H1 (cell line): ENCODE data around the gene PLA2R1. TPM values are rescaled to one million over a fixed set of nuclear protein-coding genes. Genes with fewer than 3 reads are reported as not detected.

Experiments used
- KDM1A ChIP-seq: fragments of 200-600, 300-600 bp; sonication (generic); IDR thresholded peaks from 2 replicates; pipeline ENCODE4 v1.7.1; 2016; ENCODE audit warnings: mild to moderate bottlenecking, low read length, borderline replicate concordance
- RNF2 ChIP-seq: fragments of 200-900, 300-1000 bp; sonication (generic); IDR thresholded peaks from 2 replicates; pipeline ENCODE4 v1.7.1; 2016; ENCODE audit warnings: borderline replicate concordance, low read depth, mild to moderate bottlenecking, antibody characterized with exemption, low read length; ENCODE audit not compliant: poor library complexity, severe bottlenecking; ENCODE audit errors: missing control alignments
- polyA plus RNA-seq, 7 experiments: library from polyadenylated mRNA; depleted of rRNA in 3 of 7; stranded (reverse) in 5 of 7; unstranded in 2 of 7; fragments of >200 nt in 5 of 7; fragments of 200-250 nt in 2 of 7; gene quantifications; 1 replicate in 5 of 7; 2 replicates in 1 of 7; 4 replicates in 1 of 7; pipeline versions ENCODE4 v1.2.1 to v1.2.3, GENCODE V29; 2011 to 2013; ENCODE audit warnings: missing spikeins in 2 of 7, mixed read lengths in 2 of 7
- total RNA-seq: library from RNA; stranded (reverse); fragmentation: NEBNext Ultra II Directional; extraction: Animal tissue kit (Norgen Biotek cat#: 25700); gene quantifications from 2 replicates; pipeline ENCODE4 v1.2.1, GENCODE V29; 2021

PLA2R1 gene
- total and polyA plus RNA-seq, 2 of the 8 experiments (the other 6 are each of a cell fraction or from before 2014, with no cell fraction given), result 0.65 to 1.5 TPM

DNA sequence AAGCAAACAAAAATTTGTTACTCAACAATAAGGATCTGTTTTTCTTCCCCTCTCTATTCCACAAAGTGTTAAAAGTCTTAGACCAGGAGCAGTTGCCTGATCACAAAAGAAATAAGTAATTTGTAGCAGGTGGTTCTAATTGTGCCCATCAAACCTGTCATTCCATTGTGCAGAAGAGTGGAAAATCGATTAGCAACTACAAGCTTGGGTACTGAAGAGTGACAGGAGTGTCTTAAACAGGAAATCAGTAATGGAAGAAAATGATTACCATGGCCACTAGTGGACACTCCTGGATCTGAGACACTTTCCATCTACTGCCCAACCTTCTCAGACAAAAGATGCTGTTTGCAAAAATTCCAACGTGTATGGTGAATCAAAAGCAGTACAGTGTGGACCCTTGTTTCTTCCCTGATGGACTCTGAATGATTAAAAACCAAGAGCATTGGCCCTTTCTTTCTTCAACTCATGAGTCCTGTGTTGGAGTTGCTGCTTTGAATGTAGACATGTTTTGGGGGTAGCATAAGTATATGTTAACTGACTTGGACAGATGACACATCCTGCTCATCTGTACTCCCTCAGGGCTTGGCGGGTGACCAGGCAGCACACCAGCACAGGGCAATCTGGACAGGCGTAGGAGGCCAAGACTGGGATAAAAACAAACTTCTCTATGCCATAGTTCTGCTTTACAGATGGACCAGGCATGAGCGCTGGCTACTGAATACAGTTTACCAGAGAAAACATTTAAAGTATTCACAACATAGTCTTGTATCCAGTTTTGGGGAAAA lies 51.9 kb downstream of the PLA2R1 start (continued):
- TF ChIP-seq RNF2, result no peak
- TF ChIP-seq KDM1A, result no peak
